NOMO-1 (cell line): ENCODE measurements around the gene DCUN1D1.
A peak's percentile ranks its signal among the peaks of the same experiment; 100 is the strongest.
"Not testable (repeated sequence)": the region's sequence is repeated elsewhere in the genome, so short reads cannot be mapped to it uniquely, and the experiment has no call there.

Source experiments
- DNase-seq, 2 experiments: peaks; one replicate each; lab custom pipeline; 2025; ENCODE audit not compliant: unreplicated experiment in 2 of 2; lab: John Stamatoyannopoulos, UW

The DCUN1D1 gene

GRCh38 chr3:182980204-182981037, at the start of gene DCUN1D1:
DCUN1D1 (minus strand) TSS chr3:182980538; CDS start chr3:182980489, 49 bp downstream.
- peak; percentile 88 to 91 for DNase-seq

GRCh38 chr3:183028416-183028815, 48.1 kb upstream of the DCUN1D1 start:
- no peak for DNase-seq

GRCh38 chr3:183027276-183027675, 46.9 kb upstream of the DCUN1D1 start:
- no peak for DNase-seq

- no peak for DNase-seq
Measured at GRCh38 chr3:183022936-183023516, 42.7 kb upstream of the DCUN1D1 start.

- DNase-seq = no peak
Measured at GRCh38 chr3:183018421-183019192, 38.3 kb upstream of the DCUN1D1 start.

GRCh38 chr3:183015185-183015584, 34.8 kb upstream of the DCUN1D1 start:
- no peak for DNase-seq

GRCh38 chr3:183013856-183014255, 33.5 kb upstream of the DCUN1D1 start:
- DNase-seq = peak; percentile 3 to 43

- no peak for DNase-seq
Measured at GRCh38 chr3:183013074-183013473, 32.7 kb upstream of the DCUN1D1 start.

GRCh38 chr3:183008800-183009199, 28.5 kb upstream of the DCUN1D1 start:
- DNase-seq = no peak

- no peak for DNase-seq
Measured at GRCh38 chr3:183008303-183008702, 28.0 kb upstream of the DCUN1D1 start.

GRCh38 chr3:183006396-183007002, 26.2 kb upstream of the DCUN1D1 start:
- DNase-seq = no peak

- no peak for DNase-seq
Measured at GRCh38 chr3:182999767-183000166, 19.4 kb upstream of the DCUN1D1 start.

- DNase-seq = not testable (repeated sequence)
Measured at GRCh38 chr3:182993486-182994201, 13.3 kb upstream of the DCUN1D1 start.

GRCh38 chr3:182989566-182989965, 9.2 kb upstream of the DCUN1D1 start:
- DNase-seq = no peak

GRCh38 chr3:182986021-182986420, 5.7 kb upstream of the DCUN1D1 start:
- DNase-seq = no peak

- DNase-seq = peak in 1 of 2 experiments; percentile 15
Measured at GRCh38 chr3:182983876-182984275, 3.5 kb upstream of the DCUN1D1 start.

- DNase-seq = no peak
Measured at GRCh38 chr3:182981038-182981380, 671 bp upstream of the DCUN1D1 start.

GRCh38 chr3:182979674-182980191, 605 bp downstream of the DCUN1D1 start:
- DNase-seq = peak; percentile 74 to 76

GRCh38 chr3:182979103-182979673, 1.1 kb downstream of the DCUN1D1 start:
- peak in 1 of 2 experiments; percentile 64 for DNase-seq

GRCh38 chr3:182978387-182978786, 2.0 kb downstream of the DCUN1D1 start:
- DNase-seq = no peak
